Measurements from ENCODE around the gene PCED1B.

GRCh38 chr12:47029903-47030302 lies 49.5 kb upstream of the PCED1B start:
- no peak for TF ChIP-seq CTCF (IDR thresholded peaks at IDR 0.05)
- TF ChIP-seq POLR2AphosphoS5 (IDR thresholded peaks at IDR 0.05) = no peak
- no peak for TF ChIP-seq POLR2A (IDR thresholded peaks at IDR 0.05)
